ENCODE measurements around the gene TKTL1.

Gene TKTL1

GRCh38 chrX:154348114-154348531 is 52.5 kb downstream of the TKTL1 start:
- no peak for DNase-seq

GRCh38 chrX:154348646-154349358 is 53.2 kb downstream of the TKTL1 start:
- no peak for DNase-seq

- no peak for DNase-seq
These were observed 53.9 kb downstream of the TKTL1 start for GRCh38 chrX:154349359-154349935.

GRCh38 chrX:154349979-154350378 is 54.4 kb downstream of the TKTL1 start:
- DNase-seq = no peak

GRCh38 chrX:154350429-154351182 is 55.0 kb downstream of the TKTL1 start:
- no peak for DNase-seq

GRCh38 chrX:154351183-154352011 is 55.8 kb downstream of the TKTL1 start:
- DNase-seq = no peak

GRCh38 chrX:154352012-154352401 is 56.4 kb downstream of the TKTL1 start:
- no peak for DNase-seq

- no peak for DNase-seq
These were observed 56.9 kb downstream of the TKTL1 start for GRCh38 chrX:154352466-154352865.

- no peak for DNase-seq
These were observed 57.7 kb downstream of the TKTL1 start for GRCh38 chrX:154353172-154353843.

- no peak for DNase-seq
These were observed 58.4 kb downstream of the TKTL1 start for GRCh38 chrX:154354013-154354412.

GRCh38 chrX:154354516-154354915 is 58.9 kb downstream of the TKTL1 start:
- DNase-seq = no peak

- no peak for DNase-seq
These were observed 59.6 kb downstream of the TKTL1 start for GRCh38 chrX:154355094-154355775.

GRCh38 chrX:154355776-154356140 is 60.2 kb downstream of the TKTL1 start:
- DNase-seq = no peak

GRCh38 chrX:154356596-154356995 is 61.0 kb downstream of the TKTL1 start:
- no peak for DNase-seq

GRCh38 chrX:154357205-154357604 is 61.6 kb downstream of the TKTL1 start:
- DNase-seq = no peak

GRCh38 chrX:154358011-154358410 is 62.4 kb downstream of the TKTL1 start:
- no peak for DNase-seq

GRCh38 chrX:154358829-154359228 is 63.2 kb downstream of the TKTL1 start:
- DNase-seq = no peak

GRCh38 chrX:154359362-154360154 is 64.0 kb downstream of the TKTL1 start:
- no peak for DNase-seq

GRCh38 chrX:154360155-154360713 is 64.6 kb downstream of the TKTL1 start:
- DNase-seq = no peak

GRCh38 chrX:154362085-154362742 is 66.6 kb downstream of the TKTL1 start:
- DNase-seq = no peak

Measured in midbrain (tissue), 1 donor.